Activated CD8-positive, alpha-beta T cell treated with anti-CD3 and anti-CD28 coated beads for 36 hours (primary cell): ENCODE results near the gene ERCC2. TPM values are rescaled to one million over a fixed set of nuclear protein-coding genes. Genes with fewer than 3 reads are reported as not detected.
A peak's percentile ranks its signal among the peaks of the same experiment; 100 is the strongest.
"Not testable (repeated sequence)": the region's sequence is repeated elsewhere in the genome, so short reads cannot be mapped to it uniquely, and the experiment has no call there.

ENCODE experiments used
- ATAC-seq: fragments of 200-7000 bp; cut with Tn5 transposase; one replicate; pipeline ENCODE4 v1.10.0; 2021; ENCODE audit warnings: mild to moderate bottlenecking, moderate library complexity
- CTCF ChIA-PET: fragments of 350-600 bp; sonication (Branson Sonifier 250); formaldehyde crosslinking; loops from one replicate; lab custom pipeline; 2021; ENCODE audit warnings: antibody characterized with exemption; lab: Charles Lee
- POLR2A ChIA-PET: fragments of 350-600 bp; sonication (Branson Sonifier 250); formaldehyde crosslinking; loops from one replicate; lab custom pipeline; 2021; ENCODE audit warnings: antibody characterized with exemption; lab: Charles Lee
- DNase-seq: peaks from one replicate; pipeline ENCODE4 v3.0.0-alpha.2; 2020
- H3K27ac Mint-ChIP-seq: one replicate; pipeline ENCODE4 v1.8.0; 2021; ENCODE audit warnings: mild to moderate bottlenecking, mixed read lengths
- H3K27me3 Mint-ChIP-seq: one replicate; pipeline ENCODE4 v1.8.0; 2021; ENCODE audit warnings: mixed read lengths
- H3K36me3 Mint-ChIP-seq: one replicate; pipeline ENCODE4 v1.8.0; 2021; ENCODE audit warnings: low read depth, mixed read lengths
- H3K4me1 Mint-ChIP-seq: one replicate; pipeline ENCODE4 v1.8.0; 2021; ENCODE audit warnings: low read depth, mixed read lengths
- H3K4me3 Mint-ChIP-seq: one replicate; pipeline ENCODE4 v1.8.0; 2021; ENCODE audit warnings: mild to moderate bottlenecking, moderate library complexity, mixed read lengths
- H3K9me3 Mint-ChIP-seq: one replicate; pipeline ENCODE4 v1.8.0; 2021; ENCODE audit warnings: mixed read lengths
- CTCF ChIP-seq: fragments of 200-600 bp; IDR thresholded peaks from one replicate; pipeline ENCODE4 v1.8.0; 2022; ENCODE audit warnings: antibody characterized with exemption, mild to moderate bottlenecking
- intact Hi-C: fragments of 100-400 bp; cut with micrococcal nuclease; formaldehyde crosslinking; loops from one replicate; pipeline ENCODE4 v1.10.0; 2022
- total RNA-seq, 2 experiments: library from RNA; stranded (reverse); gene quantifications; one replicate each; pipeline ENCODE4 v1.2.3, GENCODE V29; 2021

Gene ERCC2
- total RNA-seq, 2 experiments from 2014 or later: 23.2 to 25.6 TPM

GRCh38 chr19:45414468-45414867, 44.1 kb upstream of the ERCC2 start:
- Mint-ChIP-seq H3K9me3 (no peaks in the 10 kb centered on the region), H3K36me3 (peaks cover 44% of the 10 kb centered on the region), H3K27me3 (no peaks in the 10 kb centered on the region), H3K4me1 (peaks cover 12% of the 10 kb centered on the region), H3K27ac (no peak overlapping the region), H3K4me3 (no peak overlapping the region)
- ChIA-PET POLR2A (interaction anchor here (1.1 kb wide), 1 partner anchor 10 kb away, joined by 6 read pairs; the partner anchor contains the start of gene PPP1R13L), CTCF (interaction anchor here (1.3 kb wide), 2 partner anchors 11 to 71 kb away, joined by 4 read pairs; no protein-coding TSS in a partner anchor)
- TF ChIP-seq CTCF: no peak
- DNase-seq: no peak
- intact Hi-C loops: no loop called here
- no peak for ATAC-seq

DNA sequence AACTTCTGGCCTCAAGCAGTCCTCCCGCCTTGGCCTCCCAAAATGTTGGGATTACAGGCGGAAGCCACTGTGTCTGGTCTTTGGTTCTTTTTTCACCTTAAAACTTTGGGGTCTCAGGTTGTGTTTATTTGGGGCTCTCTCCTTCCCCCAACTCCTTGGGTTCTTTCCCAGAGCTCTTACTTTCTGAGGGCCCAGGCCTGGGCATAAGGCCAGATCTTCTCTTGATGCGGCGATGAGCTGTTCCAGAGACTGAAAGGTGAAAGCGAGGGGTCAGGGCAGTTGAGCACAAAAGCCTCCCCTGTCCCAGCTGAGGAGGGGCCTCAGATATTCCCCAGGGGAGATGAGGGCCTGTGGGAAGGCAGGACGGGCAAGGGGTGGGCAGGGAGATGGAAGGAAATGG, 43.1 kb upstream of the ERCC2 start:
- Mint-ChIP-seq H3K4me1 (peaks cover 10% of the 10 kb centered on the region), H3K27me3 (no peaks in the 10 kb centered on the region), H3K27ac (no peak overlapping the region), H3K9me3 (no peaks in the 10 kb centered on the region), H3K36me3 (peaks cover 42% of the 10 kb centered on the region), H3K4me3 (no peak overlapping the region)
- POLR2A ChIA-PET: interaction anchor here (1.5 kb wide), 1 partner anchor 11 kb away, joined by 3 read pairs; no protein-coding TSS in a partner anchor
- intact Hi-C loops: no loop called here
- DNase-seq: no peak
- no peak for TF ChIP-seq CTCF
- CTCF ChIA-PET: interaction anchor here (1.0 to 1.5 kb wide), 5 partner anchors 10 to 72 kb away, joined by 3 to 5 read pairs (median 5); no protein-coding TSS in a partner anchor
- ATAC-seq: no peak

- Mint-ChIP-seq H3K4me1 (peaks cover 18% of the 10 kb centered on the region), H3K36me3 (peaks cover 22% of the 10 kb centered on the region)
- ChIA-PET POLR2A (interaction anchor here (1.2 kb wide), 1 partner anchor 13 kb away, joined by 4 read pairs; no protein-coding TSS in a partner anchor), CTCF (interaction anchor here (1.5 kb wide), 1 partner anchor 21 kb away, joined by 3 read pairs; no protein-coding TSS in a partner anchor)
- H3K27ac Mint-ChIP-seq, DNase-seq, intact Hi-C loops, H3K27me3 Mint-ChIP-seq, ATAC-seq, H3K9me3 Mint-ChIP-seq, H3K4me3 Mint-ChIP-seq: not testable (repeated sequence)
Observed at GRCh38 chr19:45410330-45410729, 40.0 kb upstream of the ERCC2 start.

DNA sequence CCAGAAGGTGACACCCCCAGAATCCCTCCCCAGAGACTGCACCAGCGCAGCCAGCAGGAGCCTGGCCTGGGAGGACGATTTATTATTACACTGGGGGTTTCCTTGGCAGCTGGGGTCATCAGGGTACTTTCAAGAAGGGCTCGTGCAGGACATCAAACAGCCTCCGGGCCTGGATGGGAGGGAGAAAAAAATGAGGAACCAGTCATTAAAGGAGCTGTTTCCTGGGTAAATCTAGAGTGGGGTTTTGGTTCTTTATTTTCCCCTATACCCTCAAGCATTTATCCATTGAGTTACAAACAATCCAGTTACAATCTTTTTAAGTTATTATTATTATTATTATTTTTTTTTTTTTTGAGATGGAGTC, 39.2 kb upstream of the ERCC2 start:
- TF ChIP-seq CTCF: no peak
- Mint-ChIP-seq H3K9me3 (no peaks in the 10 kb centered on the region), H3K4me1 (peaks cover 25% of the 10 kb centered on the region), H3K27me3 (peaks cover 3% of the 10 kb centered on the region), H3K4me3 (no peak overlapping the region), H3K36me3 (peaks cover 22% of the 10 kb centered on the region), H3K27ac (no peak overlapping the region)
- ATAC-seq: no peak
- intact Hi-C loops: no loop called here
- CTCF ChIA-PET: interaction anchor here (1.5 kb wide), 1 partner anchor 22 kb away, joined by 3 read pairs; no protein-coding TSS in a partner anchor
- POLR2A ChIA-PET: interaction anchor here (1.2 kb wide), 1 partner anchor 12 kb away, joined by 4 read pairs; no protein-coding TSS in a partner anchor
- no peak for DNase-seq

GRCh38 chr19:45408830-45409556, 38.6 kb upstream of the ERCC2 start:
- POLR2A ChIA-PET: interaction anchor here (1.5 kb wide), 1 partner anchor 9 kb away, joined by 3 read pairs; no protein-coding TSS in a partner anchor
- peaks cover 8% of the 10 kb centered on the region for H3K27me3 Mint-ChIP-seq
- CTCF ChIA-PET: interaction anchor here (1.5 kb wide), 1 partner anchor 22 kb away, joined by 3 read pairs; no protein-coding TSS in a partner anchor
- no peak overlapping the region for H3K4me3 Mint-ChIP-seq
- peaks cover 31% of the 10 kb centered on the region for H3K4me1 Mint-ChIP-seq
- DNase-seq (no peak), ATAC-seq (no peak)
- no peaks in the 10 kb centered on the region for H3K9me3 Mint-ChIP-seq
- intact Hi-C loops: no loop called here
- TF ChIP-seq CTCF: no peak
- peak overlapping the region; percentile 14 for H3K27ac Mint-ChIP-seq
- H3K36me3 Mint-ChIP-seq: peaks cover 17% of the 10 kb centered on the region
